Adrenal gland (tissue), 12 donors: ENCODE measurements around the gene SLC41A1. TPM values are rescaled to one million over a fixed set of nuclear protein-coding genes. Genes with fewer than 3 reads are reported as not detected.

Source experiments
- DNase-seq, 7 donors: peaks; one replicate each; pipeline ENCODE4 v3.0.0-alpha.2; 2019 to 2020
- H3K27ac ChIP-seq, 5 donors: fragments of 200-600 bp; sonication (generic) in 4 of 5; 1 replicate in 3 of 5; 2 replicates in 2 of 5; pipeline versions ENCODE4 v1.5.1 to v1.8.0; 2016 to 2020; ENCODE audit warnings: mild to moderate bottlenecking in 1 of 5
- H3K27me3 ChIP-seq: fragments of 200-600 bp; 2 replicates; pipeline ENCODE4 v1.8.0; 2021
- H3K36me3 ChIP-seq, 2 donors: fragments of 200-600 bp; replicated peaks in 1 of 2; 1 replicate in 1 of 2; 2 replicates in 1 of 2; pipeline versions ENCODE4 v1.5.1 to v1.8.0; 2018 to 2022
- H3K4me1 ChIP-seq, 2 donors: fragments of 200-600 bp; replicated peaks in 1 of 2; 1 replicate in 1 of 2; 2 replicates in 1 of 2; pipeline versions ENCODE4 v1.5.1 to v1.8.0; 2018 to 2021
- H3K4me3 ChIP-seq, 4 donors: fragments of 200-600 bp; sonication (generic) in 3 of 4; one replicate each; pipeline ENCODE4 v1.5.1; 2016 to 2018
- H3K9me3 ChIP-seq, 3 donors: fragments of 200-600 bp; sonication (generic) in 1 of 3; replicated peaks in 1 of 3; 1 replicate in 2 of 3; 2 replicates in 1 of 3; pipeline versions ENCODE4 v1.5.1 to v1.8.0; 2016 to 2021
- POLR2A ChIP-seq, 2 donors: fragments of 450-650 bp; IDR thresholded peaks; one replicate each; pipeline ENCODE4 v1.6.1; 2017; ENCODE audit warnings: antibody characterized with exemption in 2 of 2, mild to moderate bottlenecking in 2 of 2, moderate library complexity in 1 of 2
- WGBS, 4 donors: extraction: QIAGEN DNeasy Blood & Tissue Kit in 2 of 4; methylation state at CpG; one replicate each; pipeline versions ENCODE4 v1.1.5 to v1.1.7; 2013 to 2017; 5-methylcytosine and 5-hydroxymethylcytosine counted together
- intact Hi-C, 2 donors: fragments of 100-400 bp; cut with DNase I; formaldehyde crosslinking; loops; one replicate each; pipeline versions ENCODE4 v1.14.1 to v1.15.0; 2022 to 2023
- polyA plus RNA-seq, 3 donors: library from polyadenylated mRNA; stranded (reverse); fragments of 200-250 nt in 2 of 3; fragments of 350-450 nt in 1 of 3; fragmentation: Illumina TruSeq in 1 of 3; extraction: RNeasy Lipid Tissue Mini Kit (QIAGEN cat#74804) in 1 of 3; gene quantifications; one replicate each; pipeline ENCODE4 v1.2.3, GENCODE V29; 2013 to 2014
- total RNA-seq, 9 donors: library from RNA; depleted of rRNA in 4 of 9; stranded (reverse); fragments of >200 nt in 4 of 9; fragments of 120-200 nt in 1 of 9; fragmentation: NEBNext Ultra II Directional in 1 of 9; extraction: Animal tissue kit (Norgen Biotek cat#: 25700) in 1 of 9; gene quantifications; one replicate each; pipeline versions ENCODE4 v1.1.0 to v1.2.4, GENCODE V29; 2013 to 2023
- TF ChIP-seq, protein P1 (sequence below), 6 experiments: fragments of 450-650 bp in 4 of 6; fragments of 200-600 bp in 2 of 6; sonication (generic) in 1 of 6; IDR thresholded peaks; 1 replicate in 5 of 6; 2 replicates in 1 of 6; pipeline versions ENCODE4 v1.5.1 to v1.8.0; 2016 to 2021; ENCODE audit warnings: antibody characterized with exemption in 6 of 6, mild to moderate bottlenecking in 2 of 6, moderate library complexity in 1 of 6
- donor health status: healthy with polysubstance abuse.
- donor health status: Bipolar disorder and iron deficiency.
- donor health status: DM: yes; HTN: yes; CAD: no.
- donor health status: DM: no; HTN: no; CAD: no.
- donor health status: DM: no; HTN: no; CAD: no.
- donor health status: DM: yes; HTN: yes; CAD: no.

The SLC41A1 gene
- total and polyA plus RNA-seq, 12 donors = 8.9 to 143 (median 34.0) TPM

DNA sequence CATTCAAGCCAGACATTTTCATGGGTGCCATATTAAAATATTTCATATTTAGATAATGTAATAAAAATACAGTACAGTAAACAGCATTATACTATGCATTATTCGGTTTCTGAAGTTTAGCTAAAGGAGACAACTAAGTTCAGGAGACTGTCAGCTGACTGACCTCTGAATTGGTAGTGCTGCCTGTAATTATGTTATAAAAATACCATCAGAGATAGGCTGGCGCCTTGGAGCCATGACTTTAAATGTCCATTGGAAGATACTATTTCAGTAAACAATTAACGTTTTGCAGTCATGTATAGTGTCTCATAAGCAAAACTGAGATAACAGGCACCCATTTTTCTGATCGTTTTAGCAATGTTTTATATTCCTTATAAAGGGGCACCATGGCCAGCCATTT, 26.4 kb downstream of the SLC41A1 start:
- H3K27me3 ChIP-seq = no peaks in the 10 kb centered on the region

GRCh38 chr1:205785446-205785845, 27.6 kb downstream of the SLC41A1 start:
- no peak overlapping the region for H3K4me3 ChIP-seq
- H3K27ac ChIP-seq = no peak overlapping the region
- intact Hi-C loops = no loop called here
- no peaks in the 10 kb centered on the region for H3K9me3 ChIP-seq
- 92 to 94% (median 93%) methylated on average over 9 of the region's 9 CpGs for WGBS, 4 donors
- no peaks in the 10 kb centered on the region for H3K4me1 ChIP-seq
- TF ChIP-seq POLR2A (IDR thresholded peaks at IDR 0.05) = no peak
- TF ChIP-seq, protein P1, sequence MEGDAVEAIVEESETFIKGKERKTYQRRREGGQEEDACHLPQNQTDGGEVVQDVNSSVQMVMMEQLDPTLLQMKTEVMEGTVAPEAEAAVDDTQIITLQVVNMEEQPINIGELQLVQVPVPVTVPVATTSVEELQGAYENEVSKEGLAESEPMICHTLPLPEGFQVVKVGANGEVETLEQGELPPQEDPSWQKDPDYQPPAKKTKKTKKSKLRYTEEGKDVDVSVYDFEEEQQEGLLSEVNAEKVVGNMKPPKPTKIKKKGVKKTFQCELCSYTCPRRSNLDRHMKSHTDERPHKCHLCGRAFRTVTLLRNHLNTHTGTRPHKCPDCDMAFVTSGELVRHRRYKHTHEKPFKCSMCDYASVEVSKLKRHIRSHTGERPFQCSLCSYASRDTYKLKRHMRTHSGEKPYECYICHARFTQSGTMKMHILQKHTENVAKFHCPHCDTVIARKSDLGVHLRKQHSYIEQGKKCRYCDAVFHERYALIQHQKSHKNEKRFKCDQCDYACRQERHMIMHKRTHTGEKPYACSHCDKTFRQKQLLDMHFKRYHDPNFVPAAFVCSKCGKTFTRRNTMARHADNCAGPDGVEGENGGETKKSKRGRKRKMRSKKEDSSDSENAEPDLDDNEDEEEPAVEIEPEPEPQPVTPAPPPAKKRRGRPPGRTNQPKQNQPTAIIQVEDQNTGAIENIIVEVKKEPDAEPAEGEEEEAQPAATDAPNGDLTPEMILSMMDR (IDR thresholded peaks at IDR 0.05) = no peak
- no peaks in the 10 kb centered on the region for H3K27me3 ChIP-seq
- H3K36me3 ChIP-seq = peaks cover 0 to 6% of the 10 kb centered on the region in 2 donors
- no peak for DNase-seq

More for the DNA sequence above, 26.4 kb downstream of the SLC41A1 start:
- TF ChIP-seq, protein P1 (IDR thresholded peaks at IDR 0.05) = no peak
- no peak for TF ChIP-seq POLR2A (IDR thresholded peaks at IDR 0.05)
- Histone ChIP-seq H3K27ac (no peak overlapping the region), H3K36me3 (peaks cover 0 to 10% of the 10 kb centered on the region in 2 donors), H3K4me1 (no peaks in the 10 kb centered on the region), H3K9me3 (no peaks in the 10 kb centered on the region), H3K4me3 (no peak overlapping the region)
- DNase-seq = no peak
- WGBS, 4 donors = 61 to 66% (median 65%) methylated on average over 4 of the region's 4 CpGs
- intact Hi-C loops = no loop called here

DNA sequence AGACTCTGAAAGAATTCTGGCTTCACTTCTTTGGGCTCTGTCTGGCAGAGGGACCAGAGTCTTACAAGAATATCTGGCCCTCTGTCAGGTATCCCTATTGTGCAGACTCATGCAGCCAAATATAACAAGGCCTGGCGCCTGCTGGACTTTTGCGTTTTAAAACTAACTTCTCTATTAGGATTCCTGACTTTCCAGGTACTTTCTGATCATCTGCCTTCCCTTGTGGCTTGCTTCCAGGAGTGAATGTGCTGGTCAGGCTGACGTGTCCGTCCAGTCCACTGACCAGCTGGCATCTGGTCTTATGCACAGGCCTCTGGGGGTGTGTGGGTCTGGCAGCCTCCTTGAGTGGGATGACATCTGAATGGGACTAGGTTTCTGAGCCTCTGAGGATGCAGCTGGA, 29.1 kb downstream of the SLC41A1 start:
- 81 to 93% (median 90%) methylated on average over 4 of the region's 4 CpGs for WGBS, 4 donors
- H3K9me3 ChIP-seq = no peaks in the 10 kb centered on the region
- intact Hi-C loops = no loop called here
- TF ChIP-seq POLR2A (IDR thresholded peaks at IDR 0.05) = no peak
- TF ChIP-seq, protein P1 (IDR thresholded peaks at IDR 0.05) = no peak
- DNase-seq = no peak
- H3K27ac ChIP-seq = peak overlapping the region in 1 of 5 donors; percentile 2
- H3K36me3 ChIP-seq = no peaks in the 10 kb centered on the region
- no peak overlapping the region for H3K4me3 ChIP-seq
- H3K4me1 ChIP-seq = no peaks in the 10 kb centered on the region
- H3K27me3 ChIP-seq = no peaks in the 10 kb centered on the region

GRCh38 chr1:205783433-205783795, 29.6 kb downstream of the SLC41A1 start:
- H3K9me3 ChIP-seq = no peaks in the 10 kb centered on the region
- intact Hi-C loops = no loop called here
- no peak overlapping the region for H3K27ac ChIP-seq
- H3K4me3 ChIP-seq = no peak overlapping the region
- no peak for DNase-seq
- TF ChIP-seq POLR2A (IDR thresholded peaks at IDR 0.05) = no peak
- TF ChIP-seq, protein P1 (IDR thresholded peaks at IDR 0.05) = no peak
- no peaks in the 10 kb centered on the region for H3K27me3 ChIP-seq
- no peaks in the 10 kb centered on the region for H3K4me1 ChIP-seq
- H3K36me3 ChIP-seq = no peaks in the 10 kb centered on the region
